Measurements from ENCODE around the gene ROR2.

Gene ROR2

DNA sequence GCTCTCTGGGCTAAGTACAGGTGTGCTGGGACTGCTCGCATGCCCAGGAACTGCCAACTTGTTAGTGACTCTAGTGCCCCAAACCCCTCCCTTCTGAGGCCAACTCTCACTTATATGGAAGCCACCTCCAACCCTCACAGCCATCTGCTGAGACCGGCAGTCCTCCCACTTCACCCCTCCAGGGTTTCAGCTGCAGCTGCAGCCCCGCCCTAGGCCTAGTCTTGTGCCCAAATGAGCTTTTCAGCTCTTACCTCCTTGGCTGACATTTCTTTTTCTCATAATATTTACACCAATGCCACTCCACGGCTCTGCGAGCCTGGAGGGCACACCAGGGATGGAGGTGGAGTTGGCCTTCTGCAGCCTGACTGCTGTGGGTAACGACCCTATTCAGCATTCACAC, 166.6 kb downstream of the ROR2 start:
- H3K9me3 ChIP-seq (ENCODE audit: insufficient read depth, low read depth, low read length): no peaks in the 10 kb centered on the region
- no peak overlapping the region for H3K4me2 ChIP-seq (ENCODE audit: low read depth, low read length, poor library complexity, severe bottlenecking)
- no peak overlapping the region for H3K4me3 ChIP-seq (ENCODE audit: low read length, poor library complexity, severe bottlenecking)
- H3F3A ChIP-seq (ENCODE audit: low read depth): no peaks in the 10 kb centered on the region
- no peak for TF ChIP-seq EZH2phosphoT487 (IDR thresholded peaks at IDR 0.05; ENCODE audit: borderline replicate concordance)
- TF ChIP-seq, protein P1, sequence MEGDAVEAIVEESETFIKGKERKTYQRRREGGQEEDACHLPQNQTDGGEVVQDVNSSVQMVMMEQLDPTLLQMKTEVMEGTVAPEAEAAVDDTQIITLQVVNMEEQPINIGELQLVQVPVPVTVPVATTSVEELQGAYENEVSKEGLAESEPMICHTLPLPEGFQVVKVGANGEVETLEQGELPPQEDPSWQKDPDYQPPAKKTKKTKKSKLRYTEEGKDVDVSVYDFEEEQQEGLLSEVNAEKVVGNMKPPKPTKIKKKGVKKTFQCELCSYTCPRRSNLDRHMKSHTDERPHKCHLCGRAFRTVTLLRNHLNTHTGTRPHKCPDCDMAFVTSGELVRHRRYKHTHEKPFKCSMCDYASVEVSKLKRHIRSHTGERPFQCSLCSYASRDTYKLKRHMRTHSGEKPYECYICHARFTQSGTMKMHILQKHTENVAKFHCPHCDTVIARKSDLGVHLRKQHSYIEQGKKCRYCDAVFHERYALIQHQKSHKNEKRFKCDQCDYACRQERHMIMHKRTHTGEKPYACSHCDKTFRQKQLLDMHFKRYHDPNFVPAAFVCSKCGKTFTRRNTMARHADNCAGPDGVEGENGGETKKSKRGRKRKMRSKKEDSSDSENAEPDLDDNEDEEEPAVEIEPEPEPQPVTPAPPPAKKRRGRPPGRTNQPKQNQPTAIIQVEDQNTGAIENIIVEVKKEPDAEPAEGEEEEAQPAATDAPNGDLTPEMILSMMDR (conservative IDR thresholded peaks at IDR 0.05; ENCODE audit: low read length): no peak
- no peaks in the 10 kb centered on the region for H3K27me3 ChIP-seq (ENCODE audit: insufficient read depth, low read length, poor library complexity, severe bottlenecking)
- no peaks in the 10 kb centered on the region for H3K36me3 ChIP-seq (ENCODE audit: insufficient read depth, low read length)
- H3K9me2 ChIP-seq (replicated peaks; ENCODE audit: low read depth, low read length): no peaks in the 10 kb centered on the region
- H3K9ac ChIP-seq (ENCODE audit: low read depth, low read length, poor library complexity, severe bottlenecking): no peak overlapping the region
- H2AFZ ChIP-seq (ENCODE audit: low read length): no peak overlapping the region
- no peaks in the 10 kb centered on the region for H4K20me1 ChIP-seq (ENCODE audit: insufficient read depth, low read length, poor library complexity, severe bottlenecking)
- H3K79me2 ChIP-seq (ENCODE audit: insufficient read depth, low read length): no peaks in the 10 kb centered on the region
- H3K4me1 ChIP-seq (ENCODE audit: insufficient read depth, low read length, poor library complexity, severe bottlenecking): no peaks in the 10 kb centered on the region

DNA sequence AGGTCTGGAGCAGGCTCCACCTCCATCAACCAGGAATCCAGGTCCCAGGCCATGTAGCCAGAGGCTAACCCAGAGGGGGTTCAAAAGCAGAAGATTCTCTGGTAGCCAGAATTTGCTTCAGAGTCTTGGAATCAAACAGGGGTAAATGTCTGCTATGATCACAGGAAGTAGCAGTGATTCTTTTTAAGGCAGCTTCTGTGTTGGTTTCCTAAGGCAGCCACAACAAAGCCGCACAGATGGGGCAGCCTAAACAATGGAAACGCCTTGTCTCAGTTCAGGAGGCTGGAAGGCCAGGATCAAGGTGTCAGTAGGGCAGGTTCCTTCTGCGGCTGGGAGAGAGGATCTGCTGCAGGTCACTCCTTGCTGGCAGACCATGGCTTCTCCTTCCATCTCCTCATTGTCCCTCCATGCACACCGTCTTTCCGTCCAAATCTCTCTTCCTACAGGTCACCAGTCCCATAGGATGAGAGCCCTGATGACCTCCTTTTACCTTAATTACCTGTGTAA, 167.3 kb downstream of the ROR2 start:
- H3F3A ChIP-seq (ENCODE audit: low read depth): no peaks in the 10 kb centered on the region
- H2AFZ ChIP-seq (ENCODE audit: low read length): no peak overlapping the region
- H3K9ac ChIP-seq (ENCODE audit: low read depth, low read length, poor library complexity, severe bottlenecking): no peak overlapping the region
- H3K4me2 ChIP-seq (ENCODE audit: low read depth, low read length, poor library complexity, severe bottlenecking): no peak overlapping the region
- no peaks in the 10 kb centered on the region for H3K27me3 ChIP-seq (ENCODE audit: insufficient read depth, low read length, poor library complexity, severe bottlenecking)
- no peaks in the 10 kb centered on the region for H4K20me1 ChIP-seq (ENCODE audit: insufficient read depth, low read length, poor library complexity, severe bottlenecking)
- H3K9me2 ChIP-seq (replicated peaks; ENCODE audit: low read depth, low read length): no peaks in the 10 kb centered on the region
- H3K4me1 ChIP-seq (ENCODE audit: insufficient read depth, low read length, poor library complexity, severe bottlenecking): no peaks in the 10 kb centered on the region
- TF ChIP-seq, protein P1 (conservative IDR thresholded peaks at IDR 0.05; ENCODE audit: low read length): no peak
- no peak for TF ChIP-seq EZH2phosphoT487 (IDR thresholded peaks at IDR 0.05; ENCODE audit: borderline replicate concordance)
- no peaks in the 10 kb centered on the region for H3K9me3 ChIP-seq (ENCODE audit: insufficient read depth, low read depth, low read length)
- H3K4me3 ChIP-seq (ENCODE audit: low read length, poor library complexity, severe bottlenecking): no peak overlapping the region
- H3K79me2 ChIP-seq (ENCODE audit: insufficient read depth, low read length): no peaks in the 10 kb centered on the region
- no peaks in the 10 kb centered on the region for H3K36me3 ChIP-seq (ENCODE audit: insufficient read depth, low read length)

DNA sequence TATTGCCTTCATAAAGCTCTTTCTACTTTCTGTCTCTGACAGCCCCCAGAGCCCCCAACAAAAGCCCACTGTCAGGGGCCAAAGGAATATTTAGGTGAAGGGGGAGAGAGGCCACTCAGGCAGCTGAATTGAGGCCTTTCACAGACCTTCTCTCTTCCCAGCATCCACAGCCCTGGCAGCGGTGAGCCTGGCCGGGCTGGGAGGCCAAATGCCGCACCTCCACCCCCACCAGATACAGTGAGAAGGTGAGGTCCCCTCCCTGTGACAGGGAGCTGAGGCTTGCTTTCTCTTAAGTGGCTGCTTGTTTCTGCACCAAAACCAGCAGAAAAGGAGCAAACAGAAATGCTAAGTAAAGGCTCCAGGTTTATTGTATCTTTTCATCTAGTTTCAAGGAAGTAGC, 168.1 kb downstream of the ROR2 start:
- Histone ChIP-seq H3F3A (ENCODE audit: low read depth) (no peaks in the 10 kb centered on the region), H3K4me3 (ENCODE audit: low read length, poor library complexity, severe bottlenecking) (no peak overlapping the region), H3K36me3 (ENCODE audit: insufficient read depth, low read length) (no peaks in the 10 kb centered on the region), H3K4me2 (ENCODE audit: low read depth, low read length, poor library complexity, severe bottlenecking) (no peak overlapping the region), H2AFZ (ENCODE audit: low read length) (no peak overlapping the region), H4K20me1 (ENCODE audit: insufficient read depth, low read length, poor library complexity, severe bottlenecking) (no peaks in the 10 kb centered on the region), H3K9me2 (replicated peaks; ENCODE audit: low read depth, low read length) (no peaks in the 10 kb centered on the region), H3K4me1 (ENCODE audit: insufficient read depth, low read length, poor library complexity, severe bottlenecking) (no peaks in the 10 kb centered on the region), H3K9me3 (ENCODE audit: insufficient read depth, low read depth, low read length) (no peaks in the 10 kb centered on the region), H3K9ac (ENCODE audit: low read depth, low read length, poor library complexity, severe bottlenecking) (no peak overlapping the region), H3K27me3 (ENCODE audit: insufficient read depth, low read length, poor library complexity, severe bottlenecking) (no peaks in the 10 kb centered on the region), H3K79me2 (ENCODE audit: insufficient read depth, low read length) (no peaks in the 10 kb centered on the region)
- TF ChIP-seq, protein P1 (conservative IDR thresholded peaks at IDR 0.05; ENCODE audit: low read length): no peak
- no peak for TF ChIP-seq EZH2phosphoT487 (IDR thresholded peaks at IDR 0.05; ENCODE audit: borderline replicate concordance)
